Glomerular visceral epithelial cell (primary cell): ENCODE measurements around the gene MAPK8IP2.
"Not testable (repeated sequence)": the region's sequence is repeated elsewhere in the genome, so short reads cannot be mapped to it uniquely, and the experiment has no call there.

ENCODE experiments used
- DNase-seq: peaks from one replicate; pipeline ENCODE4 v3.0.0-alpha.2; 2016; ENCODE audit errors: extremely low spot score

Gene MAPK8IP2

DNA sequence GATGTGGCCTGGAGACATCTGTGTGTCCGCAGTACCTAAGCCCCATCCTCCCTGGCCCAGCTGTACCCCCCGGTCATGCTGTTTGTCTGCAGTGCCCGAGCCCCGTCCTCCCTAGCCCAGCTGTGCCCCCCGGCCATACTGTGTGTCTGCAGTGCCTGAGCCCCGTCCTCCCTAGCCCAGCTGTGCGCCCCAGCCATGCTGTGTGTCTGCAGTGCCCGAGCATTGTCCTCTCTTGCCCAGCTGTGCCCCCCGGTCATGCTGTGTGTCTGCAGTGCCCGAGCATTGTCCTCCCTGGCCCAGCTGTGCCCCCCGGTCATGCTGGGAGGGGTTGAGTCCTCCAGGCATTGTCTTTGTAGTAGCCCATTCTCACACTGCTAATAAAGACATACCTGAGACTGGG lies 35.0 kb downstream of the MAPK8IP2 start:
- no peak for DNase-seq

GRCh38 chr22:50640296-50640695 lies 39.7 kb downstream of the MAPK8IP2 start:
- DNase-seq: not testable (repeated sequence)

- no peak for DNase-seq
These were observed 40.5 kb downstream of the MAPK8IP2 start for GRCh38 chr22:50640857-50641647.

DNA sequence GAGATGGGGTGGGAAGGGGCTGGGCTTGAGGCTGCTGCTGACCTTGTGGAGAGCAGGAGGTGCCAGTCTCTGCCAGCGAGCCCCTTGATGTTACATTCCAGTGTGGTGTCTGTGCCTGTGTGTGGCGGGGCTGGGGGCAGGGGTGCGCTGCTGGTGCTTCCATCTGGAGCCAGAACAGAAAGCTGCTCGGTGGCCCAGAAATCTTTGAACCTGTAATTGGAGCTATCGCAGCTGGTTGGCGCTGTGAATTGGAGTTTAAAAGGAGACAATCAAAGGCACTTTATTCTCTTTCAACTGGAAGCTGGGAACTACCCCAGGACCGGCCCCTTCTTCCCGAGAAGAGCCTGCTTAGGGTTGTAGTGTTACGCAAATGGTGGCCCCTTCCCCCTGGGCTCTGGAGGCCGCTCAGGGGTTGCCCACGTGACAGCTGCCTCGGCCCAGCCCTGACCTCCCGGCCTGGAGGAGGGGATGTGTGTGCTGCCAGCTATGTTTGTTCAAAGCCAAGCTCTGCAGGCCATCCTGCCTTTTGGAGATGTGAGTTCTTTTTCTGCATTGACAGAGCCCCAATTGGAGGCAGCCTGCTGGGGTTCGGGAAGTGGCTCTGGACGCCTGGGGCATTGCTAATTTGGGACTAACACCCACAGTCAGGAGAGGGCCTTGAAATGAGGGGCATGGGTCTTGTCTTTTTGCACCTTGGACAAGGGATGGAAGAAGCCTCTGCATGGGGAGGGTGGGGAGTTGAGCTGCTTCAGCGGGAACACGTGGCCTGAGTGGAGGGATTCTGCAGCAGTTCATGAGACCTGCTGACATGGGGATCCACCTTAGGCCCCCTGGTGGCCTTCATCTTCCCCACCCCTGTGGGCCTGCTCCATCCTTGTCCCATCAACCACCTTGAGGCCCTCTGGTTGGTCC lies 41.4 kb downstream of the MAPK8IP2 start:
- DNase-seq: no peak

- DNase-seq: not testable (repeated sequence)
These were observed 42.6 kb downstream of the MAPK8IP2 start for GRCh38 chr22:50643021-50643820.

DNA sequence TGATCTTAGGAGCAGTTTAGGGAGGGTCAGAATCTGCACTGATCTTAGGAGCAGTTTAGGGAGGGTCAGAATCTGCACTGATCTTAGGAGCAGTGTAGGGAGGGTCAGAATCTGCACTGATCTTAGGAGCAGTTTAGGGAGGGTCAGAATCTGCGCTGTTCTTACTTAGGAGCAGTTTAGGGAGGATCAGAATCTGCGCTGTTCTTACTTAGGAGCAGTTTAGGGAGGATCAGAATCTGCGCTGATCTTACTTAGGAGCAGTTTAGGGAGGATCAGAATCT lies 43.2 kb downstream of the MAPK8IP2 start:
- not testable (repeated sequence) for DNase-seq

DNA sequence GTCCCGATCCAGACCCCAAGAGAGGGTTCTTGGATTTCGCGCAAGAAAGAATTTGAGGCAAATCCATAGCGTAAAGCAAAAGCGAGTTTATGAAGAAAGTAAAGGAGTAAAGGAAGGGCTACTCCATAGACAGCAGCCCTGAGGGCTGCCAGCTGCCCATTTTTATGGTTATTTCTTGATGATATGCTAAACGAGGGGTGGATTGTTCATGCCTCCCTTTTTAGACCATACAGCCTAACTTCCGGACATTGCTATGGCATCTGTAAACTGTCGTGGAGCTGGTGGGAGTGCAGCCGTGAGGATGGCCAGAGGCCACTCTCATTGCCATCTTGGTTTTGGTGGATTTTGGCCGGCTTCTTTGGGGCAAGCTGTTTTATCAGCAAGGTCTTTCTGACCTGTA lies 52.7 kb downstream of the MAPK8IP2 start:
- DNase-seq: no peak

GRCh38 chr22:50654664-50655063 lies 54.1 kb downstream of the MAPK8IP2 start:
- not testable (repeated sequence) for DNase-seq

- peak; percentile 47 for DNase-seq
These were observed 55.8 kb downstream of the MAPK8IP2 start for GRCh38 chr22:50656122-50657070.

DNA sequence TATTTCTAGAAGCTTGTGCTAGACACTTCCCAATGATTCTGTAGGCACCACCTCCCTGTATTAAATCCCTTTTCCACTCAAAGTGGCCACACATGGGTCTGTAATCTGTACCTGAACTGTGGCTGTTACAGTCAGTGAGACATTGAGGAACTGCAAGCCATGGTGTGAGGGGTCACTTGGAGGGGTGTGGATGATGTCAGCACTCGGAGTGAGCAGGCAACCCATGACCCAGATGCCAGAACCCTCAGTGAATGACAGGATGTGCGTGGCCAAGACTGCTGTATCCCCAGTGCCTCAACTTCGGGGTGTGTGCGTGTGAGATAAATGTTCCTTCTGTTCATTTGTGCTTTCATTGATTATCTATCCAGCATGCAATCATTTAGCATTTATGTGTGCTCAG lies 57.3 kb downstream of the MAPK8IP2 start:
- no peak for DNase-seq

GRCh38 chr22:50659711-50660110 lies 59.1 kb downstream of the MAPK8IP2 start:
- not testable (repeated sequence) for DNase-seq

GRCh38 chr22:50660306-50660705 lies 59.7 kb downstream of the MAPK8IP2 start:
- DNase-seq: no peak
